ENCODE data around the gene ARHGAP26. TPM values are rescaled to one million over a fixed set of nuclear protein-coding genes. Genes with fewer than 3 reads are reported as not detected.
A peak's percentile ranks its signal among the peaks of the same experiment; 100 is the strongest.
"Not testable (repeated sequence)": the region's sequence is repeated elsewhere in the genome, so short reads cannot be mapped to it uniquely, and the experiment has no call there.

ARHGAP26 gene
- total RNA-seq, 1 donor from 2014 or later = 34.9 TPM

GRCh38 chr5:142906863-142907671 lies 136.9 kb downstream of the ARHGAP26 start:
- peak; percentile 91 for ATAC-seq
- intact Hi-C loops (cut with micrococcal nuclease) = no loop called here
- DNase-seq = peak; percentile 51

- DNase-seq = no peak
- intact Hi-C loops (cut with micrococcal nuclease) = no loop called here
- no peak for ATAC-seq
These were observed 138.5 kb downstream of the ARHGAP26 start for GRCh38 chr5:142908659-142909058.

- intact Hi-C loops (cut with micrococcal nuclease) = no loop called here
- no peak for ATAC-seq
- DNase-seq = no peak
These were observed 140.0 kb downstream of the ARHGAP26 start for GRCh38 chr5:142910128-142910527.

GRCh38 chr5:142911170-142911569 lies 141.0 kb downstream of the ARHGAP26 start:
- intact Hi-C loops (cut with micrococcal nuclease) = no loop called here
- no peak for ATAC-seq
- DNase-seq = no peak

- intact Hi-C loops (cut with micrococcal nuclease) = no loop called here
- ATAC-seq = no peak
These were observed 141.6 kb downstream of the ARHGAP26 start for GRCh38 chr5:142911775-142912174.

GRCh38 chr5:142913728-142914338 lies 143.7 kb downstream of the ARHGAP26 start:
- ATAC-seq (peak; percentile 14), DNase-seq (no peak)
- intact Hi-C loops (cut with micrococcal nuclease) = no loop called here

More at GRCh38 chr5:142911775-142912174, 141.6 kb downstream of the ARHGAP26 start:
- DNase-seq = no peak

GRCh38 chr5:142915038-142915437 lies 144.9 kb downstream of the ARHGAP26 start:
- ATAC-seq (no peak), DNase-seq (no peak)
- intact Hi-C loops (cut with micrococcal nuclease) = no loop called here

- ATAC-seq (peak; percentile 61), DNase-seq (peak; percentile 40)
- intact Hi-C loops (cut with micrococcal nuclease) = no loop called here
These were observed 145.7 kb downstream of the ARHGAP26 start for GRCh38 chr5:142915813-142916424.

GRCh38 chr5:142918959-142919635 lies 148.9 kb downstream of the ARHGAP26 start:
- intact Hi-C loops (cut with micrococcal nuclease) = no loop called here
- no peak for ATAC-seq
- DNase-seq = no peak

GRCh38 chr5:142920849-142921612 lies 150.9 kb downstream of the ARHGAP26 start:
- intact Hi-C loops (cut with micrococcal nuclease) = loop anchor here (10.0 kb wide), 1 partner anchor 144 kb away; no protein-coding TSS in a partner anchor
- DNase-seq = no peak
- ATAC-seq = no peak

- intact Hi-C loops (cut with micrococcal nuclease) = loop anchor here (2.0 to 10.0 kb wide), 2 partner anchors 42 to 142 kb away; no protein-coding TSS in a partner anchor
- DNase-seq (no peak), ATAC-seq (peak; percentile 51)
These were observed 152.2 kb downstream of the ARHGAP26 start for GRCh38 chr5:142922223-142922952.

GRCh38 chr5:142924135-142924883 lies 154.1 kb downstream of the ARHGAP26 start:
- intact Hi-C loops (cut with micrococcal nuclease) = loop anchor here (10.0 kb wide), 1 partner anchor 140 kb away; no protein-coding TSS in a partner anchor

GRCh38 chr5:142925795-142926194 lies 155.6 kb downstream of the ARHGAP26 start:
- intact Hi-C loops (cut with micrococcal nuclease) = loop anchor here (10.0 kb wide), 1 partner anchor 139 kb away; no protein-coding TSS in a partner anchor
- no peak for DNase-seq
- peak; percentile 58 for ATAC-seq

More at GRCh38 chr5:142924135-142924883, 154.1 kb downstream of the ARHGAP26 start:
- ATAC-seq (no peak), DNase-seq (no peak)

- DNase-seq = no peak
- ATAC-seq = peak; percentile 14
- intact Hi-C loops (cut with micrococcal nuclease) = loop anchor here (10.0 kb wide), 1 partner anchor 138 kb away; no protein-coding TSS in a partner anchor
These were observed 156.4 kb downstream of the ARHGAP26 start for GRCh38 chr5:142926549-142926948.

GRCh38 chr5:142928999-142929398 lies 158.8 kb downstream of the ARHGAP26 start:
- not testable (repeated sequence) for ATAC-seq, DNase-seq
- intact Hi-C loops (cut with micrococcal nuclease) = loop anchor here (10.0 kb wide), 1 partner anchor 136 kb away; no protein-coding TSS in a partner anchor

GRCh38 chr5:142929587-142929986 lies 159.4 kb downstream of the ARHGAP26 start:
- ATAC-seq = peak; percentile 76
- DNase-seq = no peak
- intact Hi-C loops (cut with micrococcal nuclease) = loop anchor here (10.0 kb wide), 1 partner anchor 135 kb away; no protein-coding TSS in a partner anchor

Data from left ventricle myocardium superior (tissue), 1 donor.